ENCODE data around the gene RUVBL2.

The RUVBL2 gene

DNA sequence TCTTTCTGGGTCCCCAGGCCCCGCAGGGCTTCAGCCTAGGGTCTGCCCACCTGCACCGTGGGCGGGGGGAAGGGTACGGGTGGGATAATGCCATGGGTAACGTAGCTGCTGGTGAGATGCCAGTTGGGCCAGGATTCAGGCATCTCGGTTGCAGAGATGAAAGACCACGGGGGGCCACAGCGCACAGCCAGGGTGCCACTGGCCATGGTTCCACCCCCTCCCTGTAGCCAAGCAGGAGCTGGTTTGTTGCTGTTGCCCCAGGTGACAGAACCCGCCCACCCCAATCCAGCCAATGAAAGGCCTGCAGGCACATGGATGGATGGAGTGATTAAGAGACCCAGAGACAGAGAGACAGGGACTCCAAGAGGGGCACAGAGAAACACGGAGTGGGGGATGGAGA lies 64.9 kb downstream of the RUVBL2 start:
- Histone ChIP-seq H3K27ac (ENCODE audit: low read depth, low read length) (no peak overlapping the region), H3K4me1 (ENCODE audit: control insufficient read depth in 1 of 2, insufficient read depth in 2 of 2, low read length in 2 of 2) (peaks cover 5 to 19% of the 10 kb centered on the region in 2 donors), H3K27me3 (ENCODE audit: control insufficient read depth in 1 of 2, insufficient read depth in 2 of 2, low read length in 2 of 2) (peaks cover 13 to 25% of the 10 kb centered on the region in 2 donors), H3K36me3 (ENCODE audit: control insufficient read depth in 1 of 2, insufficient read depth in 2 of 2, low read length in 2 of 2) (no peaks in the 10 kb centered on the region), H3K9me3 (ENCODE audit: control insufficient read depth in 1 of 2, low read length in 2 of 2) (no peaks in the 10 kb centered on the region), H3K4me3 (ENCODE audit: low read depth in 1 of 2, low read length in 2 of 2) (no peak overlapping the region), H3K9ac (ENCODE audit: low read depth in 1 of 2, low read length in 2 of 2) (no peak overlapping the region)

DNA sequence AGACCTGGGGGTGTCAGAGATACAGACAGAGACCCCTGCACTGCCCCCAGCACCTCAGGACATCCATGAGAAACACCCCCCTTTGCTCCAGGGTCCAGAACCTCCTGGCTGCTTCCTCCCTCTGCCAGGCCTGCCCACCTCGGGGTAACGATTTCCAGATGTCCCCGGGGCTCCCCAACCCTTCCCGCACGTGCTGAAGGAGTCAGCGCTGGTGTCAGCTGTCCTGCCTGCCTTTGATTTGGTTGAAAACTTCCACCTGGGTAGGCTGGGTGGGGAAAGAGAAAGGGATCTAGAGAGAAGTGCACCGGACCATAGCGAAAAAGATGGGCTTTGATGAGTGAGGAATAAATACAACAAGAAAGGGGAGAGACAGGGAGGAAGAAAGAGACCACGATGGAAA lies 65.4 kb downstream of the RUVBL2 start:
- no peaks in the 10 kb centered on the region for H3K9me3 ChIP-seq (ENCODE audit: control insufficient read depth in 1 of 2, low read length in 2 of 2)
- no peak overlapping the region for H3K9ac ChIP-seq (ENCODE audit: low read depth in 1 of 2, low read length in 2 of 2)
- H3K27ac ChIP-seq (ENCODE audit: low read depth, low read length), result no peak overlapping the region
- no peaks in the 10 kb centered on the region for H3K36me3 ChIP-seq (ENCODE audit: control insufficient read depth in 1 of 2, insufficient read depth in 2 of 2, low read length in 2 of 2)
- H3K4me1 ChIP-seq (ENCODE audit: control insufficient read depth in 1 of 2, insufficient read depth in 2 of 2, low read length in 2 of 2), result peaks cover 5 to 19% of the 10 kb centered on the region in 2 donors
- peaks cover 13 to 25% of the 10 kb centered on the region in 2 donors for H3K27me3 ChIP-seq (ENCODE audit: control insufficient read depth in 1 of 2, insufficient read depth in 2 of 2, low read length in 2 of 2)
- H3K4me3 ChIP-seq (ENCODE audit: low read depth in 1 of 2, low read length in 2 of 2), result no peak overlapping the region

- no peak overlapping the region for H3K27ac ChIP-seq (ENCODE audit: low read depth, low read length)
- H3K9ac ChIP-seq (ENCODE audit: low read depth in 1 of 2, low read length in 2 of 2), result no peak overlapping the region
- H3K4me3 ChIP-seq (ENCODE audit: low read depth in 1 of 2, low read length in 2 of 2), result no peak overlapping the region
- peaks cover 5 to 19% of the 10 kb centered on the region in 2 donors for H3K4me1 ChIP-seq (ENCODE audit: control insufficient read depth in 1 of 2, insufficient read depth in 2 of 2, low read length in 2 of 2)
- peaks cover 20 to 32% of the 10 kb centered on the region in 2 donors for H3K27me3 ChIP-seq (ENCODE audit: control insufficient read depth in 1 of 2, insufficient read depth in 2 of 2, low read length in 2 of 2)
- no peaks in the 10 kb centered on the region for H3K9me3 ChIP-seq (ENCODE audit: control insufficient read depth in 1 of 2, low read length in 2 of 2)
- H3K36me3 ChIP-seq (ENCODE audit: control insufficient read depth in 1 of 2, insufficient read depth in 2 of 2, low read length in 2 of 2), result no peaks in the 10 kb centered on the region
Observed at GRCh38 chr19:49061000-49061399, 67.3 kb downstream of the RUVBL2 start.

DNA sequence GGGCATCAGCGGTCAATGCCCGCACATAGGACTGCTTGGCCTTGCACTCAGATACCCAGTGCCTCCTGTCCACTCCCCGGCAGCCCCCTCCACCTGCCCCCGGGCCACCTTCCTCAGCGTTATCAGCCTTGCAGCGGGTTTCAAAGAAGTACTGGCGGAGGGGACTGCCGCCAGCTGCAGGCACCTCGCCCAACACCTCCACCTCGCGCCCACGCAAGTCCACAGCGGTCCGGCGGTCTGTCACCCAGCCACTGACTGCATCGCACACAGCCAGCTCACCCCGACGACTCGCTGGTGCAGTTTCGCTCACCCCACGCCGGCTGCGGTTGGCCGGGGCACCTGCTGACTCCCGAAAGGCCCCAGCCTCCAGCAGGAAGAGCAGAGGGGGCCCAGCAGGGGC lies 67.8 kb downstream of the RUVBL2 start:
- Histone ChIP-seq H3K27me3 (ENCODE audit: control insufficient read depth in 1 of 2, insufficient read depth in 2 of 2, low read length in 2 of 2) (peaks cover 20 to 35% of the 10 kb centered on the region in 2 donors), H3K4me1 (ENCODE audit: control insufficient read depth in 1 of 2, insufficient read depth in 2 of 2, low read length in 2 of 2) (peaks cover 5 to 16% of the 10 kb centered on the region in 2 donors), H3K4me3 (ENCODE audit: low read depth in 1 of 2, low read length in 2 of 2) (no peak overlapping the region), H3K36me3 (ENCODE audit: control insufficient read depth in 1 of 2, insufficient read depth in 2 of 2, low read length in 2 of 2) (no peaks in the 10 kb centered on the region), H3K27ac (ENCODE audit: low read depth, low read length) (no peak overlapping the region), H3K9me3 (ENCODE audit: control insufficient read depth in 1 of 2, low read length in 2 of 2) (no peaks in the 10 kb centered on the region), H3K9ac (ENCODE audit: low read depth in 1 of 2, low read length in 2 of 2) (no peak overlapping the region)

DNA sequence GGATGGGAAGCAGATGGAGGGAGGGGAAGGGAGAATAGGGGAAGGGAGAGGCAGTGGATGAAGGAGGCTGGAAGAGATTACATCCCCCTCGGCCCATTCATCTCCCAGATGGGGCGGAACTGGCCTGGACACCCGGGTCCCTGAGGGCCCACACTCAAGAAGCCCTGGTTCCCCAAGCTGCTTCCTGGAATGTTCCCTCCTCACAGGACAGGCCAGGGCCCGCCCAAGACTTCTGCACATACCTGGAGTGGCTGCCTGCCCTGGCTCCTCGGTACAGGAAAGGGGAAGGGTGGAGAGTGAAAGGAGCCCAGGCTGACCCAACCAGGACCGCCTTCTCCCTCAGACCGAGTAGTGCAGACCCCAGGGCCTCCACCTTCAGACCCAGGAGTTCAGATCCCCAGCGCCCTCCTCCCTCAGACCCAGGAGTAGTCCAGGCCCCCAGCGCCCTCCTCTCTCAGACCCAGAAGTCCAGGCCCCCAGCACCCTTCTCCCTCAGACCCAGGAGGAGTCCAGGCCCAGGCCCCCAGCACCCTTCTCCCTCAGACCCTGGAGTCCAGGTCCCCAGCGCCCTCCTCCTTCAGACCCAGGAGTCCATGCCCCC lies 70.4 kb downstream of the RUVBL2 start:
- H3K4me3 ChIP-seq (ENCODE audit: low read depth in 1 of 2, low read length in 2 of 2), result no peak overlapping the region
- no peak overlapping the region for H3K9ac ChIP-seq (ENCODE audit: low read depth in 1 of 2, low read length in 2 of 2)
- H3K4me1 ChIP-seq (ENCODE audit: control insufficient read depth in 1 of 2, insufficient read depth in 2 of 2, low read length in 2 of 2), result no peaks in the 10 kb centered on the region
- no peaks in the 10 kb centered on the region for H3K36me3 ChIP-seq (ENCODE audit: control insufficient read depth in 1 of 2, insufficient read depth in 2 of 2, low read length in 2 of 2)
- peaks cover 32 to 34% of the 10 kb centered on the region in 2 donors for H3K27me3 ChIP-seq (ENCODE audit: control insufficient read depth in 1 of 2, insufficient read depth in 2 of 2, low read length in 2 of 2)
- H3K9me3 ChIP-seq (ENCODE audit: control insufficient read depth in 1 of 2, low read length in 2 of 2), result no peaks in the 10 kb centered on the region
- no peak overlapping the region for H3K27ac ChIP-seq (ENCODE audit: low read depth, low read length)

GRCh38 chr19:49064768-49065611 lies 71.3 kb downstream of the RUVBL2 start, which contains the start of gene NTF4:
Gene NTF4 (minus strand): TSS chr19:49064818. CDS start chr19:49061997, 2,821 bp downstream.
- Histone ChIP-seq H3K27ac (ENCODE audit: low read depth, low read length) (no peak within 1 kb of the TSS), H3K4me1 (ENCODE audit: control insufficient read depth in 1 of 2, insufficient read depth in 2 of 2, low read length in 2 of 2) (no peaks in the 10 kb centered on the region), H3K27me3 (ENCODE audit: control insufficient read depth in 1 of 2, insufficient read depth in 2 of 2, low read length in 2 of 2) (peaks cover 34 to 36% of the 10 kb centered on the region in 2 donors), H3K4me3 (ENCODE audit: low read depth in 1 of 2, low read length in 2 of 2) (no peak within 1 kb of the TSS), H3K9ac (ENCODE audit: low read depth in 1 of 2, low read length in 2 of 2) (no peak within 1 kb of the TSS), H3K9me3 (ENCODE audit: control insufficient read depth in 1 of 2, low read length in 2 of 2) (no peaks in the 10 kb centered on the region), H3K36me3 (ENCODE audit: control insufficient read depth in 1 of 2, insufficient read depth in 2 of 2, low read length in 2 of 2) (no peaks in the 10 kb centered on the region)
